ENCODE measurements around the gene N4BP2. TPM values are rescaled to one million over a fixed set of nuclear protein-coding genes. Genes with fewer than 3 reads are reported as not detected.

The N4BP2 gene
- total and polyA plus RNA-seq, 7 donors = 1.1 to 6.8 (median 2.7) TPM

DNA sequence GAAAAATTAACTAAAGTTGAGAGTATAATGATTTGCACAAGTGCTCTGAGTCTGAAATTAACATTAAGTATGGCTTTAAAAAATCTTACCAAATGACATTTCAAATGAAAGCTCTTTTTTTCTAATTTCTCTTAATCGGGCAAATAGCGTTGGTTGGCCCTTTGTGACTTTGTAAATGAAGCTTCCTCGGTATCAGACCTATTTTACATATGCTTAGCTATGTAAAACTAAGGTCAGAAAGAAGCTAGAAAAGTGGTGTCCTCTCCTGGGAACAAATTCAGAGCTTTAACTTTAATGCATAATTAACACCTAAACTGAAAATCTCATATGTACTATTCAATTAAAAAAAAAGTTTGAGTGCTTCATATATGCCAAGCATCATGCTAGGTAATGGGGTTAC is 62.7 kb downstream of the N4BP2 start:
- TF ChIP-seq, protein P1, sequence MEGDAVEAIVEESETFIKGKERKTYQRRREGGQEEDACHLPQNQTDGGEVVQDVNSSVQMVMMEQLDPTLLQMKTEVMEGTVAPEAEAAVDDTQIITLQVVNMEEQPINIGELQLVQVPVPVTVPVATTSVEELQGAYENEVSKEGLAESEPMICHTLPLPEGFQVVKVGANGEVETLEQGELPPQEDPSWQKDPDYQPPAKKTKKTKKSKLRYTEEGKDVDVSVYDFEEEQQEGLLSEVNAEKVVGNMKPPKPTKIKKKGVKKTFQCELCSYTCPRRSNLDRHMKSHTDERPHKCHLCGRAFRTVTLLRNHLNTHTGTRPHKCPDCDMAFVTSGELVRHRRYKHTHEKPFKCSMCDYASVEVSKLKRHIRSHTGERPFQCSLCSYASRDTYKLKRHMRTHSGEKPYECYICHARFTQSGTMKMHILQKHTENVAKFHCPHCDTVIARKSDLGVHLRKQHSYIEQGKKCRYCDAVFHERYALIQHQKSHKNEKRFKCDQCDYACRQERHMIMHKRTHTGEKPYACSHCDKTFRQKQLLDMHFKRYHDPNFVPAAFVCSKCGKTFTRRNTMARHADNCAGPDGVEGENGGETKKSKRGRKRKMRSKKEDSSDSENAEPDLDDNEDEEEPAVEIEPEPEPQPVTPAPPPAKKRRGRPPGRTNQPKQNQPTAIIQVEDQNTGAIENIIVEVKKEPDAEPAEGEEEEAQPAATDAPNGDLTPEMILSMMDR (IDR thresholded peaks at IDR 0.05) = no peak
- intact Hi-C loops (cut with DNase I) = no loop called here
- no peaks in the 10 kb centered on the region for H3K9me3 ChIP-seq
- WGBS, 3 donors = 79 to 86% (median 86%) methylated on average over 3 of the region's 3 CpGs
- H3K27me3 ChIP-seq (ENCODE audit: insufficient read depth in 3 of 3, low read length in 2 of 3) = no peaks in the 10 kb centered on the region
- no peaks in the 10 kb centered on the region for H3K4me1 ChIP-seq
- H3K36me3 ChIP-seq (ENCODE audit: insufficient read depth in 1 of 2, low read depth in 1 of 2) = peaks cover 0 to 14% of the 10 kb centered on the region in 2 donors
- H3K27ac ChIP-seq = no peak overlapping the region
- DNase-seq (no peak), ATAC-seq (no peak)
- H3K4me3 ChIP-seq = no peak overlapping the region

DNA sequence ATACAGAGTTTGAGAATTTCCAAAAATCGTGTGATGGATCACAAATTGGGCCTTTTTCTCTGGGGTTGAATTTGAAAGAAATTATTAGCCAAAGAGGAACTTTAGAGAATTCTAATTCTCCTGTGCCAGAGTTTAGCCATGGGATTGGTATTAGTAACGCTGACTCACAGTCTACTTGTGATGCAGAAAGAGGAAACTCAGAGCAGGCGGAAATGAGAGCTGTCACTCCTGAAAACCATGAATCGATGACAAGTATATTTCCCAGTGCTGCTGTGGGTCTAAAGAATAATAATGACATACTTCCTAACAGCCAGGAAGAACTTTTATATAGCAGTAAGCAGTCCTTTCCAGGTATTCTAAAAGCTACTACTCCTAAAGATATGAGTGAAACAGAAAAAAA is 64.9 kb downstream of the N4BP2 start:
- DNase-seq = no peak
- Histone ChIP-seq H3K36me3 (ENCODE audit: insufficient read depth in 1 of 2, low read depth in 1 of 2) (peaks cover 0 to 14% of the 10 kb centered on the region in 2 donors), H3K27ac (no peak overlapping the region), H3K9me3 (no peaks in the 10 kb centered on the region), H3K4me1 (no peaks in the 10 kb centered on the region), H3K27me3 (ENCODE audit: insufficient read depth in 3 of 3, low read length in 2 of 3) (no peaks in the 10 kb centered on the region), H3K4me3 (no peak overlapping the region)
- WGBS, 3 donors = 52 to 66% (median 54%) methylated on average over 4 of the region's 4 CpGs
- ATAC-seq = no peak
- intact Hi-C loops (cut with DNase I) = no loop called here
- TF ChIP-seq, protein P1 (IDR thresholded peaks at IDR 0.05) = no peak

DNA sequence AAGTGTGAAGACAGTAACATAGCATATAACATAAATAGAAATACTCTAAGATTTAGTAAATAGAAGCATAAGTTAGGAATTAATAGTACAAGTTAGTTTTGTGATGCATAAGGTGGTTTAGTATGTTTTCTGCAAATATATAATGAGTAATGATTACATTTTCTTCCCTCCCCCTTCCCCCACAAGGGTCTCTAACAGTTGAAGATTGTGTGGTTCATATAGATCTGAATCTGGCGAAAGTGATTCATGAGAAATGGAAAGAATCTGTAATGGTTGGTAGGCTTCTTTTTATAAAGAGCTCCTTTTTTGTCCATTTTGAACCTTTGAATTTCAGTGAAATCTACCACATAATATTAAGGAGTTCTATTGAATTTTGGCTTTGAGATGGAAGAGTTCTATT is 66.3 kb downstream of the N4BP2 start:
- WGBS, 3 donors = 94 to 100% (median 98%) methylated on average over 1 of the region's 1 CpG
- no peak overlapping the region for H3K4me3 ChIP-seq
- H3K36me3 ChIP-seq (ENCODE audit: insufficient read depth in 1 of 2, low read depth in 1 of 2) = peaks cover 0 to 14% of the 10 kb centered on the region in 2 donors
- DNase-seq (no peak), ATAC-seq (no peak)
- no peaks in the 10 kb centered on the region for H3K9me3 ChIP-seq
- intact Hi-C loops (cut with DNase I) = no loop called here
- H3K27ac ChIP-seq = no peak overlapping the region
- no peaks in the 10 kb centered on the region for H3K27me3 ChIP-seq (ENCODE audit: insufficient read depth in 3 of 3, low read length in 2 of 3)
- H3K4me1 ChIP-seq = no peaks in the 10 kb centered on the region
- TF ChIP-seq, protein P1 (IDR thresholded peaks at IDR 0.05) = no peak

DNA sequence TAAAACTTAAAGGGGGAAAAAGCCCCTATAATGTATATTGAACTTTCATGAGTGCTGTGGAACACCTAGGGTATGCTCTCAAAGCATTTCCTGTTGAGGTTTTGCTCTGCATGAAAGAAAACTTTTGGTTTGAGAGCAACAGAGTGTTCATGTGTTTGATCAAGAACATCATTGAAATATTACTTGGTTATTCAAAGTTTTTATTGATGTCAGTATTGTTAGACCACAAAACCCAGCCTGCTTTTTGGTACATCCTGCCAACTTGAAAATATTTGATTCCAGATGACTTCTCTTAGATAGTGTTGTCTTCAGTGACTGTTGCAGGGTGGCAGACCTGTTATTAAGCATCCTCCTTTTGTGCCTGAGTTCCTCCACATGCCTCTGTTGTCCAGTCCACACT is 68.0 kb downstream of the N4BP2 start:
- H3K27ac ChIP-seq = no peak overlapping the region
- intact Hi-C loops (cut with DNase I) = no loop called here
- TF ChIP-seq, protein P1 (IDR thresholded peaks at IDR 0.05) = no peak
- no peaks in the 10 kb centered on the region for H3K4me1 ChIP-seq
- DNase-seq (no peak), ATAC-seq (no peak)
- no peaks in the 10 kb centered on the region for H3K27me3 ChIP-seq (ENCODE audit: insufficient read depth in 3 of 3, low read length in 2 of 3)
- peaks cover 0 to 14% of the 10 kb centered on the region in 2 donors for H3K36me3 ChIP-seq (ENCODE audit: insufficient read depth in 1 of 2, low read depth in 1 of 2)
- no peak overlapping the region for H3K4me3 ChIP-seq
- H3K9me3 ChIP-seq = no peaks in the 10 kb centered on the region

DNA sequence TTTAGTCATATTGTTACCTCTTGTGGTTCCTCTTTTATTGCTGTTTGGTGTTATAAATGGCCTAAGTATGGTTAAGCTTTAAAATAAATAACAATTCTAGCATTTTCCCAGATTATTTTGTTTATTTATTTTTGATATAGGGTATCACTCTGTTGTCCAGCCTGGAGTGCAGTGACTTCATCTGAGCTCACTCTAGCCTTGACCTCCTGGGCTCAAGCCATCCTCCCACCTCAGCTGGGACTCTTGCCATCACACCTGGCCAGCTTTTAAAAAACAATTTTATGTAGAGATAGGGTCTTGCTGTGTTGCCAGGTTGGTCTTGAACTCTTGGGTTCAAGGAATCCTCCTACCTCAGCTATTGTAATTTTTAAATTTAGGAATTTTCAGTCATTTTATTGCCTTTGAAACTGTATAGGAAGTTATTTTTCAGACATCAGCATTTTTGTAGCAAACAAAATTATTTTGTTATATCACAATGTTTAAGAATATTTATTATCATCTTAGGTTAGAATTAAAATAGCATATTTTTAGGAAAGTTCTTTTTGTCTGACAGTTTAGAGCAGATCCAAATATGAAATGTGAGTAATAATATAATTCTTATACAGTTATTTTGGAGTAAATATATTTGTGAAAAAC is 73.9 kb downstream of the N4BP2 start:
- H3K27ac ChIP-seq = no peak overlapping the region
- H3K9me3 ChIP-seq = no peaks in the 10 kb centered on the region
- DNase-seq (no peak), ATAC-seq (no peak)
- no peaks in the 10 kb centered on the region for H3K4me1 ChIP-seq
- H3K36me3 ChIP-seq (ENCODE audit: insufficient read depth in 1 of 2, low read depth in 1 of 2) = no peaks in the 10 kb centered on the region
- intact Hi-C loops (cut with DNase I) = no loop called here
- no peak overlapping the region for H3K4me3 ChIP-seq
- H3K27me3 ChIP-seq (ENCODE audit: insufficient read depth in 3 of 3, low read length in 2 of 3) = no peaks in the 10 kb centered on the region
- TF ChIP-seq, protein P1 (IDR thresholded peaks at IDR 0.05) = no peak
